HUES64 (cell line): ENCODE data around the gene SH3RF3.

Experiments used
- H3K27ac ChIP-seq: 2 replicates; pipeline ENCODE4 v1.7.0; 2013; ENCODE audit warnings: low read depth, low read length, inconsistent platforms
- H3K27me3 ChIP-seq: 2 replicates; pipeline ENCODE4 v1.6.1; 2013; ENCODE audit warnings: mild to moderate bottlenecking, low read length; ENCODE audit not compliant: insufficient read depth
- H3K36me3 ChIP-seq: 2 replicates; pipeline ENCODE4 v1.6.1; 2013; ENCODE audit warnings: mild to moderate bottlenecking, low read length; ENCODE audit not compliant: insufficient read depth
- H3K4me1 ChIP-seq: 2 replicates; pipeline ENCODE4 v1.6.1; 2013; ENCODE audit warnings: mild to moderate bottlenecking, low read length, moderate library complexity; ENCODE audit not compliant: insufficient read depth
- H3K4me3 ChIP-seq: 2 replicates; pipeline ENCODE4 v1.5.1; 2013; ENCODE audit warnings: mild to moderate bottlenecking, low read length, moderate library complexity
- H3K9ac ChIP-seq: 2 replicates; pipeline ENCODE4 v1.6.1; 2013; ENCODE audit warnings: mild to moderate bottlenecking, low read depth, low read length
- H3K9me3 ChIP-seq: 2 replicates; pipeline ENCODE4 v1.6.1; 2013; ENCODE audit warnings: low read depth, low read length; ENCODE audit not compliant: insufficient read depth
- WGBS: fragments of 150-250, 120-280 bp; methylation state at CpG from one replicate; pipeline ENCODE4 v1.1.7; 2013; ENCODE audit warnings: missing lambda C conversion rate; 5-methylcytosine and 5-hydroxymethylcytosine counted together

The SH3RF3 gene

DNA sequence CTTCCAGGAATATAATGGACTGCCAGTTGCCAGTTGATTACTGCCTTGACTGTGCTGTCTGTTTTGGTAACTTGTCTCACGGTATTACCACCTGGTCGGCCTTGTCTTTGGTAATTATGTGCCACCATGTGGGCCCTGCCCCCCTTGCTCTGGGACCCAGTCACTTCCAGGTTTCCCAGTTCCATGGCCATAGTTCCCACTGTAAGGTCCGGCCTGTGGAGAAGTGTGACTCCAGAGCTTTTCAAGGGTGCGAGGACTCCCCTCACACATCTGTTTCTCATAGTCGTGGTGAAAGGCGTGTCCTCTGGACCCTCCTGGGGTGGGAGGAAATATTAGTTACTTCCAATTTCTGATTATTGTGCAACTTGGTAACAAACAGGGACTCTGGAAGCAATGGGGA is 334.2 kb downstream of the SH3RF3 start:
- H3K27me3 ChIP-seq = no peaks in the 10 kb centered on the region
- H3K9ac ChIP-seq = no peak overlapping the region
- no peaks in the 10 kb centered on the region for H3K4me1 ChIP-seq
- no peak overlapping the region for H3K4me3 ChIP-seq
- 83% methylated on average over 6 of the region's 6 CpGs for WGBS
- H3K27ac ChIP-seq = no peak overlapping the region
- H3K9me3 ChIP-seq = no peaks in the 10 kb centered on the region
- no peaks in the 10 kb centered on the region for H3K36me3 ChIP-seq

DNA sequence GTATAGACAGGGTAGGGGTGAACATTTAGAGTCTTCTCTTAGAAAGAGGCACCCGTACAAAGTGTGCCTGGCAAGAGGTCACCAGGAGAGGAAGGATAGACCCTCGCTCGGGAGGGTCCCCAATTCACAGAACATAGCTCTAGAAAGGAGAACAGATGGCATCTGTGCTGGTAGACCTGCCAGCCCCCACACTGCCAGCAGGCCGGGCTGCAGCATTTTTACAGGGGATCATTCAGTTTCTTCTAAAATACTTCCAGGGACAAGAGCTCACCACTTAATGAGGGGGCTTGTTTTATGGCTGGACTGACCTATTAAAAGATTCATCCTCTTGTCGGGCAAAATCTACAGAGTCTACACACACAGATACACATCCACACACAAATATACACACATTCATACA is 334.9 kb downstream of the SH3RF3 start:
- no peak overlapping the region for H3K9ac ChIP-seq
- no peak overlapping the region for H3K4me3 ChIP-seq
- no peaks in the 10 kb centered on the region for H3K9me3 ChIP-seq
- H3K27me3 ChIP-seq = no peaks in the 10 kb centered on the region
- WGBS = 89% methylated on average over 5 of the region's 5 CpGs
- no peaks in the 10 kb centered on the region for H3K36me3 ChIP-seq
- H3K4me1 ChIP-seq = no peaks in the 10 kb centered on the region
- H3K27ac ChIP-seq = no peak overlapping the region

DNA sequence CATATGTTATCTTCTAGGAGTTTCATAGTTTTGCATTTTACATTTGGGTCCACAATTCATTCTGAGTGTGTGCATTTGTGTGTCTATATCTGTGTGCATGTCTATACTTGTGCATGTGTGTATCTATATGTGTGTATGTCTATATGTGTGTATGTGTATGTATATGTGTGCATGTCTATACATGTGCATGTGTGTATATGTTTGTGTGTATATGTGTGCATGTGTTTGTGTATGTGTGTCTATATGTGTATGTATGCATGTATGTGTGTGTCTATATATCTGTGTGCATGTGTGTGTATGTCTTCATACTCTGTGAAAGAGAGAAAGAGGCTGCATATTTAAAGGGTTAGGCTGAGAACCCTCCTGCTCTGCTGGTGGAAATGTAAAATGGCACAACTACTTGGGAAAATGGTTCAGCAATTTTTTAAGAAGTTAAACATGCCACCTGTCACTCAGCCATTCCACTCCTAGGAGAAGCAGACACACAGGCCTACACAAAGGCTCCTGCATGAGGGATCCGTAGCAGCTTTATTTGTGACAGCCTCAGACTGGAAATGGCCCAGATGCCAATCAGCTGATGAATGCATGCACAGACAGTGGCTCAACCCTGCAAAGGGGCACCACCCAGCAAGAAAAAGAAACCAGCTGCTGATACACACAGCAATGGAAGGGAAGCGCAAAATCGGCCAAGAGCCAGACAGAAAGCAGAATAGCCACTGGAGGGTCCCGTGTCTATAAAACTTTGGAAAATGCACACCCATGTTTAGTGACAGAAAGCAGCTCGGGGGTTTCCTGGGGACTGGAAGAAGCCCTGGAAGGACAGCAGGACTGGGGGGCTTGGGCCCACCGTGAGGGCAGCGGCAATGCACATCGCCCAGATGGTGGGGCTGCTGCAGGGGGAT is 337.9 kb downstream of the SH3RF3 start:
- 90% methylated on average over 8 of the region's 8 CpGs for WGBS
- H3K4me1 ChIP-seq = no peaks in the 10 kb centered on the region
- no peak overlapping the region for H3K9ac ChIP-seq
- H3K4me3 ChIP-seq = no peak overlapping the region
- no peak overlapping the region for H3K27ac ChIP-seq
- no peaks in the 10 kb centered on the region for H3K27me3 ChIP-seq
- no peaks in the 10 kb centered on the region for H3K9me3 ChIP-seq
- no peaks in the 10 kb centered on the region for H3K36me3 ChIP-seq

DNA sequence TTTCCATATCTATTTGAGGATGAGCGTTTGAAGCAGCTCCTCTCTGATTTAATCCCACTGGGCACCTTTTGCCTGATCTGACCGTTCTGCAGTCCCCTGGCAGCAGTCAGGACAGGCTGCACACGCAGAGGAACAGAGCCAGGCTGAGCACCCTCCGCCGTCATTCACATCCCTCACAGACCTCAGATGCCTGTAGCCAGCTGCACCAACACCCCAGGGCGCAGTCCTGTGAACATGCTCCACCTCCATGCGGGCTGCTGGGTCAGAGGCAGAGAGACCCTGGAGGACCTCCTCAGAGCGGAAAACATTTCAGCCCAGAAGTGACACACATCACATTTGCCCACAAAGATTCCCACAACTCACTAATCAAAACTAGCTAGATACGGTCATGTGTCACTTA is 338.7 kb downstream of the SH3RF3 start:
- H3K9me3 ChIP-seq = no peaks in the 10 kb centered on the region
- WGBS = 92% methylated on average over 9 of the region's 9 CpGs
- no peaks in the 10 kb centered on the region for H3K36me3 ChIP-seq
- H3K27ac ChIP-seq = no peak overlapping the region
- no peak overlapping the region for H3K4me3 ChIP-seq
- no peak overlapping the region for H3K9ac ChIP-seq
- H3K4me1 ChIP-seq = no peaks in the 10 kb centered on the region
- H3K27me3 ChIP-seq = no peaks in the 10 kb centered on the region

DNA sequence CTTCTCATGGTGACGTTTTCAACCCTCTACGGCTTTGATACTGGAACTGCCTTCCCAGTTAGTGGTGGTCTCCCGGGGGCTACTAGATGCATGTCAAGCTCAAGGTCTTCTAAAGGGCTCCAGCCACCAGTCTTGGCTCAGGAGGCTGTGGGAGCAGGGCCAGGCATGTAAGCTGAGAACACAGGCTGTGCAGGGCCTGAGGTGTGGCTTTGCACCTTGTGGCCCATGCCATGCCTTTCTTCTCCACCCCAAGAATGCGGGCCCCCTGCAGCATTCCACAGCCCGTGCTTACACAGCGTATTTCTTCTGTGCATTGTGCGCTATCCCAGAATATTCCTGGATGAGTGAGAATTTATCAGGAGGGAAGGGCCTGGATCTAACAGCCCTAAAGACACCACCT is 339.9 kb downstream of the SH3RF3 start:
- Histone ChIP-seq H3K4me3 (no peak overlapping the region), H3K9me3 (no peaks in the 10 kb centered on the region), H3K9ac (no peak overlapping the region), H3K27me3 (no peaks in the 10 kb centered on the region), H3K4me1 (no peaks in the 10 kb centered on the region), H3K27ac (no peak overlapping the region), H3K36me3 (no peaks in the 10 kb centered on the region)
- WGBS = 94% methylated on average over 7 of the region's 7 CpGs

DNA sequence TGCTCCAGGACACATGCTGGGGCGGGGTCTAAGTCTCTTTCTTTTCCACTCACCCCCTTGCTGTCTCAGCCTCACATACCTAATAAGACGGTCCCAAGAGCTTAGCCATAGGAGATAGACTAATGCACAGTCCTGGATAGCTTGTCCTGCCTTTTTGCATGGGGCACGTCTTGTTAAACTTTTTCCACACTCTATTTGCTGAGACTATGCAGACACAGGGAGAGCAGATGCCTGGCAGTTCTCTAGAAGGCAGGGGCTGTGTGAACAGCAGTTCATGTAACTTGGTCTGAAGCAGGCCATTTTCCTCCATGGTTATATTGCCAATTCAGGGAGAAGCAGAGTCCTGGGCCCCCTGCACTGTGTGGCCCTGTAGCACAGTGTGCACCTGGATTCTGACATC is 342.7 kb downstream of the SH3RF3 start:
- Histone ChIP-seq H3K36me3 (no peaks in the 10 kb centered on the region), H3K4me1 (no peaks in the 10 kb centered on the region), H3K9me3 (no peaks in the 10 kb centered on the region), H3K27ac (no peak overlapping the region), H3K9ac (no peak overlapping the region), H3K4me3 (no peak overlapping the region), H3K27me3 (no peaks in the 10 kb centered on the region)
- WGBS = 92% methylated on average over 3 of the region's 3 CpGs

DNA sequence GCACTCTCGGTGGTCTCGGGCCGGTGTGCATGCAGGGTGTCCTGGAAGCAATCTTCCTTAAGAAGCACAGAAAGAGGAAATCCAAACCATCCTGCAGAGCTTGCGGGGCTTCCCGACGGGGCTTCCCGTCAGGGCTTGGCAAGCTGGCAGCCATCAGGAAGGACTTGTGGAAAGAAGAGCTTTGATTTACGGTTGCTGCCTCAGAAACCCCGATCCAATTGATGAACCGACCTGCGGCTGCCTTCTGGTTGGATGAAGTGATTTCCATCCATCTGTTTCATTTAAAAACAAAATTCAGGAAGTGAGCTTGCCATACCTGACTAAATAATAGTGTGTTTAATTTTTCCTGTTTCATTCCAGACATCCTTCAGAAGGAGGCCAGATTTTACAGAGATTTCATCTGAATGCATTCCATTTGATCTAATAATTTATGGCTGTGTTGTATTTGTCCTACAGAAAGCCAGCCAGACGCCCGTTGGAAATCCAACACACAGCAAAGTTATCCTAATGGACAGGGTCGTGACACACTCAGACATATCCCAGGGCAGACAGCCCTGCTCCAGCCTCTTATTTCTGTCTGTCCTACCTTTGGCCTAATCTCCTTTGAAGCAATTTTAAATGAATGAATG is 343.4 kb downstream of the SH3RF3 start:
- H3K9me3 ChIP-seq = no peaks in the 10 kb centered on the region
- no peak overlapping the region for H3K9ac ChIP-seq
- no peaks in the 10 kb centered on the region for H3K36me3 ChIP-seq
- no peak overlapping the region for H3K27ac ChIP-seq
- H3K4me3 ChIP-seq = no peak overlapping the region
- no peaks in the 10 kb centered on the region for H3K27me3 ChIP-seq
- H3K4me1 ChIP-seq = no peaks in the 10 kb centered on the region
- 93% methylated on average over 14 of the region's 14 CpGs for WGBS

DNA sequence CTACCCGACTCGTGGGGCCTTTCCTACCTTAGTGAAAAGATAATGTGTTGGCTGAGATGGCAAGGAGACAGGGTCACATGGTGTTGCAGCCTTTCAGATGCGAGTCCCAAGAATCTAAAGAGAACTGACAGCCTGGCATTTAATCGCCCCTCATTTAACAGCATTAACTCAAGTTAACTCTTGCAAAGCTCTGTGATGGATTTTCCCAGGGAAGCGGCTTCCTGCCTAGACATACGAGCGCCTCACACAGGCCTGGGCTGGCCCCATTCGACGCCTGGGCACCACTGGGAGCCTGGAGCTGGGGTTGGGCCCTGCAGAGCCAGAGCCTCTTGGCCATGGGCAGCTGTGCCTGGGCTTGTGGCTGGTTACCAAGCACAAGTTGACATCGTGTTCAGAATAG is 344.0 kb downstream of the SH3RF3 start:
- H3K9me3 ChIP-seq = no peaks in the 10 kb centered on the region
- 77% methylated on average over 10 of the region's 10 CpGs for WGBS
- no peak overlapping the region for H3K4me3 ChIP-seq
- no peaks in the 10 kb centered on the region for H3K36me3 ChIP-seq
- H3K4me1 ChIP-seq = no peaks in the 10 kb centered on the region
- H3K27ac ChIP-seq = no peak overlapping the region
- H3K27me3 ChIP-seq = no peaks in the 10 kb centered on the region
- no peak overlapping the region for H3K9ac ChIP-seq

DNA sequence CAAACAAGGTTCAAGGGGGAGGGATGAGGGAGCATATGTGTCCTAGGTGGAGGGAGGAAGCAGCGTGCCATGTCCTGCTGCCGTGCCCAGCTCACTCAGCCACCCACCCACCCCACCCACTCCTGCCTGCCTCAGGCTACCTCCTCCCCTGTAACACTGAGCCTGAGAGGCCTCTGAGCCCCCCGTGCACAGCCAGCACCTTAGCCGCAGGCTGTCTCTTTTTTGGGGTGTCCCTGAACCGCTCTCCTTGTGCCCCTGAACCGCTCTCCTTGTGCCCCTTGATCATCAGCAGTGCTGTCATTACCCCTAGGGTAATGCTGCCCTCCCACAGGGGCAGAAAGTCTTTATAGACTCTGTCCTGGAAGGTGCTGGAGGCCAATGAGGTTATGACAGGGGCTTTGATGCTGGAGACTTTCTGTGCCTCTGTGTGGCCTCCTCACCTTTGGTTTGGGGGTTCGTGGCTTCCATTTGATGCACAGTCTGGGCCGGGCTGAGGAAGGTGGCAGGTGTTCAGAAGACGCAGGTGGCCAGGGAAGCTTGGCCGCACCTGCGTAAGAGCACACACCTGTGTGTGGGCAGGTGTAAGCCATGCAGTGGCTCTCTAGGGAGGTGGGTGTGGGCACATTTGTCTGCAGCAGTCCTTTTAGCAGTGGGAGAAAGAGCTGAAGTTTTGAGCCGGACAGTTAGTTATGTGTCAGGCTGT is 344.8 kb downstream of the SH3RF3 start:
- Histone ChIP-seq H3K36me3 (no peaks in the 10 kb centered on the region), H3K27ac (no peak overlapping the region)
- 96% methylated on average over 11 of the region's 12 CpGs for WGBS

DNA sequence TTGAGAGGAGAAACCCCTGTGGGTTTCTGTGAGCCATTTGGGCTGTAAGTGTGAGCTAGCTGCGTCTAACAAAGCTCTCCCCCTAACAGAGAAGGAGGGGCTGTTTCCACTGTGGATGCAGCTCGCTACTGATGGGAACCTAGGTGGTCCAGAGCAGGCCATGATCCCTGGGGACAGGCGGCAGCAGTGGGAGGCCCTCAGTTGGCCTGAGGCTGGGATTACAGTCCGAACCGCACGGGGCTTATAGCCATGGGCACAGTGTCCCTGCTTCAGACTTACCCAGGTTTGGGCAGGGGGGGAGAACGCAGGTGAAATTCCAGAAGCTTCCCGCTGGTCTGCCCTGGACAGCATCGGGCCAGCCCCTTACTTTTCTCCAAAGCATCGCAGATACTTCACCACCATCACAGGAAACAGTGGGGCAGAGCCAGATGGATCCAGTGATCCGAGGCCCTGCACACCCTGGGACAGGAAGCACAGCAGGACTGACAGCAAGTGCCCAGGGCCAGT is 345.4 kb downstream of the SH3RF3 start:
- Histone ChIP-seq H3K9me3 (no peaks in the 10 kb centered on the region), H3K27ac (no peak overlapping the region), H3K4me1 (no peaks in the 10 kb centered on the region), H3K4me3 (no peak overlapping the region), H3K36me3 (no peaks in the 10 kb centered on the region), H3K27me3 (no peaks in the 10 kb centered on the region), H3K9ac (no peak overlapping the region)
- 88% methylated on average over 11 of the region's 11 CpGs for WGBS

More for the DNA sequence above, 344.8 kb downstream of the SH3RF3 start:
- no peaks in the 10 kb centered on the region for H3K9me3 ChIP-seq
- H3K4me3 ChIP-seq = no peak overlapping the region
- H3K9ac ChIP-seq = no peak overlapping the region
- H3K4me1 ChIP-seq = no peaks in the 10 kb centered on the region
- H3K27me3 ChIP-seq = no peaks in the 10 kb centered on the region
